K562 (cell line): ENCODE measurements around the gene SLC26A1. TPM values are rescaled to one million over a fixed set of nuclear protein-coding genes. Genes with fewer than 3 reads are reported as not detected.

Experiments
- BCOR ChIP-seq: fragments of 450-650 bp; IDR thresholded peaks from 2 replicates; pipeline ENCODE4 v1.6.1; 2016
- KAT7 ChIP-seq: sonication (generic); formaldehyde crosslinking; IDR thresholded peaks from 2 replicates; pipeline ENCODE4 v1.8.0; 2022; ENCODE audit warnings: missing genetic modification reagents, mild to moderate bottlenecking, borderline replicate concordance
- MTA3 ChIP-seq: fragments of 450-650 bp; formaldehyde crosslinking; IDR thresholded peaks from 2 replicates; pipeline ENCODE4 v1.6.1; 2017; ENCODE audit warnings: mild to moderate bottlenecking, borderline replicate concordance
- NRF1 ChIP-seq, 2 experiments: fragments of 450-650 bp; IDR thresholded peaks in 1 of 2; conservative IDR thresholded peaks in 1 of 2; 2 replicates each; pipeline ENCODE4 v1.6.1; 2014; ENCODE audit warnings: mild to moderate bottlenecking in 2 of 2
- ZFP36 ChIP-seq: fragments of 150-350 bp; IDR thresholded peaks from 2 replicates; pipeline ENCODE4 v1.6.1; 2018; ENCODE audit warnings: low read length, low read depth; ENCODE audit not compliant: partially characterized antibody
- ZNF316 ChIP-seq: fragments of 450-650 bp; IDR thresholded peaks from 2 replicates; pipeline ENCODE4 v1.6.1; 2016
- ZNF408 ChIP-seq: fragments of 250-450 bp; sonication (Bioruptor Pico); IDR thresholded peaks from 2 replicates; pipeline ENCODE4 v1.4.0; 2020; ENCODE audit warnings: low read depth, mild to moderate bottlenecking, moderate library complexity
- ZNF717 ChIP-seq: fragments of 250-450 bp; sonication (Bioruptor Pico); IDR thresholded peaks from 2 replicates; pipeline ENCODE4 v1.5.0; 2021
- polyA plus RNA-seq, 8 experiments: library from polyadenylated mRNA; depleted of rRNA in 4 of 8; stranded (reverse) in 5 of 8; unstranded in 3 of 8; fragments of >200 nt; fragmentation: Nextera tagmentation in 2 of 8; fragmentation: Illumina TruSeq in 1 of 8; extraction: Ambion mirVana in 2 of 8; extraction: Trizol in 1 of 8; gene quantifications; 2 replicates each; pipeline versions ENCODE4 v1.2.1 to v1.2.3, GENCODE V29; 2011 to 2014; ENCODE audit warnings: inconsistent platforms in 1 of 8, missing spikeins in 1 of 8
- total RNA-seq, 7 experiments: library from RNA; depleted of rRNA in 6 of 7; stranded (reverse); fragments of >200 nt in 6 of 7; fragmentation: Illumina TruSeq in 2 of 7; extraction: Trizol in 2 of 7; gene quantifications; 2 replicates each; pipeline versions ENCODE4 v1.2.1 to v1.2.3, GENCODE V29; 2011 to 2021; ENCODE audit warnings: low replicate concordance in 1 of 7
- TF ChIP-seq, protein P1 (sequence below): IDR thresholded peaks from 2 replicates; pipeline ENCODE4 v1.6.1; 2011; ENCODE audit warnings: borderline replicate concordance, low read depth, mild to moderate bottlenecking, moderate library complexity, low read length; ENCODE audit not compliant: insufficient read depth, poor library complexity, severe bottlenecking
- TF ChIP-seq, protein P2 (sequence below): fragments of 200-600 bp; sonication (generic); IDR thresholded peaks from one replicate; pipeline ENCODE4 v1.6.1; 2012; ENCODE audit warnings: mild to moderate bottlenecking, low read depth, low read length, inconsistent platforms
- TF ChIP-seq, protein P3 (sequence below), 2 experiments: IDR thresholded peaks in 1 of 2; conservative IDR thresholded peaks in 1 of 2; 2 replicates each; pipeline ENCODE4 v1.6.1; 2016; ENCODE audit warnings: low read depth in 2 of 2, mild to moderate bottlenecking in 1 of 2, missing compliant biosample characterization in 1 of 2, missing genetic modification characterization in 1 of 2, moderate library complexity in 1 of 2

The SLC26A1 gene
- total and polyA plus RNA-seq, 9 of the 15 experiments (the other 6 are each of a cell fraction or from before 2014, with no cell fraction given), result 0.11 to 4.2 (median 0.95) TPM

DNA sequence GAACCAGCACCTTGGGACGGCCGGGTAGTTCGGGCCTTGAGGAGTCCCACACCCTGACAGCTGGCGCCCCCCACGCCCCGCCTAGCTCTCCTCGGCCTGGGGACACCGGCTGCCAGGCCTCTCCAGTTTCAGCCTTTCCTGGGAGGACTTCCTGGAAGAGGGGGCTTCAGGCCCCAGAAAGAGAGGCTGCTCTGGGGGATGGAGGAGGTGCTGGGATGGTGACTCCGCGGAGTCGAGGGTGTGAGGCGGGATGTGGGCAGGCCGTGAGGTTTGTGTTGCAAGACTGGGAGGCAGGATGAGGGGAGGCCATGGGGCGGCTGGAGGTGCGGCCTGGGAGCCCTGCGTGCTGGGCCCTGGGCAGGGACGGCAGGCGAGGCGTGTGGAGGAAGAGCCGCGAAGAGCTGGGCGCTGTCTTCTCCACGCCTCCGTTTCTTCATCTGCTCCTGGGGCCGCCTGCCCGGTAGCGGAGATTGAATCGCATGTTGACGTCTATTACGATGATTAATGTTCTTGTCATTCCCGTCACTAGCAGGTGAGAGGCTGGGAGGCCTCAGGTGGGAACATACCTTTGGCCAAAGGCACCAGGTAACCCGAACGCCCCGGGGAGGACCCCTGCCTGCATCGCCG, 17.3 kb upstream of the SLC26A1 start (continued):
- TF ChIP-seq, protein P1, sequence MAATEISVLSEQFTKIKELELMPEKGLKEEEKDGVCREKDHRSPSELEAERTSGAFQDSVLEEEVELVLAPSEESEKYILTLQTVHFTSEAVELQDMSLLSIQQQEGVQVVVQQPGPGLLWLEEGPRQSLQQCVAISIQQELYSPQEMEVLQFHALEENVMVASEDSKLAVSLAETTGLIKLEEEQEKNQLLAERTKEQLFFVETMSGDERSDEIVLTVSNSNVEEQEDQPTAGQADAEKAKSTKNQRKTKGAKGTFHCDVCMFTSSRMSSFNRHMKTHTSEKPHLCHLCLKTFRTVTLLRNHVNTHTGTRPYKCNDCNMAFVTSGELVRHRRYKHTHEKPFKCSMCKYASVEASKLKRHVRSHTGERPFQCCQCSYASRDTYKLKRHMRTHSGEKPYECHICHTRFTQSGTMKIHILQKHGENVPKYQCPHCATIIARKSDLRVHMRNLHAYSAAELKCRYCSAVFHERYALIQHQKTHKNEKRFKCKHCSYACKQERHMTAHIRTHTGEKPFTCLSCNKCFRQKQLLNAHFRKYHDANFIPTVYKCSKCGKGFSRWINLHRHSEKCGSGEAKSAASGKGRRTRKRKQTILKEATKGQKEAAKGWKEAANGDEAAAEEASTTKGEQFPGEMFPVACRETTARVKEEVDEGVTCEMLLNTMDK, result no peak
- peak; percentile 87 for TF ChIP-seq BCOR
- no peak for TF ChIP-seq ZNF408 (CRISPR knock-in tag)
- TF ChIP-seq ZFP36, result peak; percentile 96
- TF ChIP-seq ZNF717 (CRISPR knock-in tag), result no peak
- 0 out of 2 replicates have a peak, but pooled peaks have one; percentile 29 for TF ChIP-seq MTA3
- no peak for TF ChIP-seq KAT7 (CRISPR knock-in tag)
- TF ChIP-seq, protein P2, sequence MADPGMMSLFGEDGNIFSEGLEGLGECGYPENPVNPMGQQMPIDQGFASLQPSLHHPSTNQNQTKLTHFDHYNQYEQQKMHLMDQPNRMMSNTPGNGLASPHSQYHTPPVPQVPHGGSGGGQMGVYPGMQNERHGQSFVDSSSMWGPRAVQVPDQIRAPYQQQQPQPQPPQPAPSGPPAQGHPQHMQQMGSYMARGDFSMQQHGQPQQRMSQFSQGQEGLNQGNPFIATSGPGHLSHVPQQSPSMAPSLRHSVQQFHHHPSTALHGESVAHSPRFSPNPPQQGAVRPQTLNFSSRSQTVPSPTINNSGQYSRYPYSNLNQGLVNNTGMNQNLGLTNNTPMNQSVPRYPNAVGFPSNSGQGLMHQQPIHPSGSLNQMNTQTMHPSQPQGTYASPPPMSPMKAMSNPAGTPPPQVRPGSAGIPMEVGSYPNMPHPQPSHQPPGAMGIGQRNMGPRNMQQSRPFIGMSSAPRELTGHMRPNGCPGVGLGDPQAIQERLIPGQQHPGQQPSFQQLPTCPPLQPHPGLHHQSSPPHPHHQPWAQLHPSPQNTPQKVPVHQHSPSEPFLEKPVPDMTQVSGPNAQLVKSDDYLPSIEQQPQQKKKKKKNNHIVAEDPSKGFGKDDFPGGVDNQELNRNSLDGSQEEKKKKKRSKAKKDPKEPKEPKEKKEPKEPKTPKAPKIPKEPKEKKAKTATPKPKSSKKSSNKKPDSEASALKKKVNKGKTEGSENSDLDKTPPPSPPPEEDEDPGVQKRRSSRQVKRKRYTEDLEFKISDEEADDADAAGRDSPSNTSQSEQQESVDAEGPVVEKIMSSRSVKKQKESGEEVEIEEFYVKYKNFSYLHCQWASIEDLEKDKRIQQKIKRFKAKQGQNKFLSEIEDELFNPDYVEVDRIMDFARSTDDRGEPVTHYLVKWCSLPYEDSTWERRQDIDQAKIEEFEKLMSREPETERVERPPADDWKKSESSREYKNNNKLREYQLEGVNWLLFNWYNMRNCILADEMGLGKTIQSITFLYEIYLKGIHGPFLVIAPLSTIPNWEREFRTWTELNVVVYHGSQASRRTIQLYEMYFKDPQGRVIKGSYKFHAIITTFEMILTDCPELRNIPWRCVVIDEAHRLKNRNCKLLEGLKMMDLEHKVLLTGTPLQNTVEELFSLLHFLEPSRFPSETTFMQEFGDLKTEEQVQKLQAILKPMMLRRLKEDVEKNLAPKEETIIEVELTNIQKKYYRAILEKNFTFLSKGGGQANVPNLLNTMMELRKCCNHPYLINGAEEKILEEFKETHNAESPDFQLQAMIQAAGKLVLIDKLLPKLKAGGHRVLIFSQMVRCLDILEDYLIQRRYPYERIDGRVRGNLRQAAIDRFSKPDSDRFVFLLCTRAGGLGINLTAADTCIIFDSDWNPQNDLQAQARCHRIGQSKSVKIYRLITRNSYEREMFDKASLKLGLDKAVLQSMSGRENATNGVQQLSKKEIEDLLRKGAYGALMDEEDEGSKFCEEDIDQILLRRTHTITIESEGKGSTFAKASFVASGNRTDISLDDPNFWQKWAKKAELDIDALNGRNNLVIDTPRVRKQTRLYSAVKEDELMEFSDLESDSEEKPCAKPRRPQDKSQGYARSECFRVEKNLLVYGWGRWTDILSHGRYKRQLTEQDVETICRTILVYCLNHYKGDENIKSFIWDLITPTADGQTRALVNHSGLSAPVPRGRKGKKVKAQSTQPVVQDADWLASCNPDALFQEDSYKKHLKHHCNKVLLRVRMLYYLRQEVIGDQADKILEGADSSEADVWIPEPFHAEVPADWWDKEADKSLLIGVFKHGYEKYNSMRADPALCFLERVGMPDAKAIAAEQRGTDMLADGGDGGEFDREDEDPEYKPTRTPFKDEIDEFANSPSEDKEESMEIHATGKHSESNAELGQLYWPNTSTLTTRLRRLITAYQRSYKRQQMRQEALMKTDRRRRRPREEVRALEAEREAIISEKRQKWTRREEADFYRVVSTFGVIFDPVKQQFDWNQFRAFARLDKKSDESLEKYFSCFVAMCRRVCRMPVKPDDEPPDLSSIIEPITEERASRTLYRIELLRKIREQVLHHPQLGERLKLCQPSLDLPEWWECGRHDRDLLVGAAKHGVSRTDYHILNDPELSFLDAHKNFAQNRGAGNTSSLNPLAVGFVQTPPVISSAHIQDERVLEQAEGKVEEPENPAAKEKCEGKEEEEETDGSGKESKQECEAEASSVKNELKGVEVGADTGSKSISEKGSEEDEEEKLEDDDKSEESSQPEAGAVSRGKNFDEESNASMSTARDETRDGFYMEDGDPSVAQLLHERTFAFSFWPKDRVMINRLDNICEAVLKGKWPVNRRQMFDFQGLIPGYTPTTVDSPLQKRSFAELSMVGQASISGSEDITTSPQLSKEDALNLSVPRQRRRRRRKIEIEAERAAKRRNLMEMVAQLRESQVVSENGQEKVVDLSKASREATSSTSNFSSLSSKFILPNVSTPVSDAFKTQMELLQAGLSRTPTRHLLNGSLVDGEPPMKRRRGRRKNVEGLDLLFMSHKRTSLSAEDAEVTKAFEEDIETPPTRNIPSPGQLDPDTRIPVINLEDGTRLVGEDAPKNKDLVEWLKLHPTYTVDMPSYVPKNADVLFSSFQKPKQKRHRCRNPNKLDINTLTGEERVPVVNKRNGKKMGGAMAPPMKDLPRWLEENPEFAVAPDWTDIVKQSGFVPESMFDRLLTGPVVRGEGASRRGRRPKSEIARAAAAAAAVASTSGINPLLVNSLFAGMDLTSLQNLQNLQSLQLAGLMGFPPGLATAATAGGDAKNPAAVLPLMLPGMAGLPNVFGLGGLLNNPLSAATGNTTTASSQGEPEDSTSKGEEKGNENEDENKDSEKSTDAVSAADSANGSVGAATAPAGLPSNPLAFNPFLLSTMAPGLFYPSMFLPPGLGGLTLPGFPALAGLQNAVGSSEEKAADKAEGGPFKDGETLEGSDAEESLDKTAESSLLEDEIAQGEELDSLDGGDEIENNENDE, result no peak
- peak in 1 of 2 experiments; percentile 11; a peak in 2 of 4 replicates for TF ChIP-seq NRF1 (conservative IDR thresholded peaks at IDR 0.05 in 1 of 2, IDR thresholded peaks at IDR 0.05 in 1 of 2)
- peak; percentile 39 for TF ChIP-seq ZNF316
- TF ChIP-seq, protein P3, sequence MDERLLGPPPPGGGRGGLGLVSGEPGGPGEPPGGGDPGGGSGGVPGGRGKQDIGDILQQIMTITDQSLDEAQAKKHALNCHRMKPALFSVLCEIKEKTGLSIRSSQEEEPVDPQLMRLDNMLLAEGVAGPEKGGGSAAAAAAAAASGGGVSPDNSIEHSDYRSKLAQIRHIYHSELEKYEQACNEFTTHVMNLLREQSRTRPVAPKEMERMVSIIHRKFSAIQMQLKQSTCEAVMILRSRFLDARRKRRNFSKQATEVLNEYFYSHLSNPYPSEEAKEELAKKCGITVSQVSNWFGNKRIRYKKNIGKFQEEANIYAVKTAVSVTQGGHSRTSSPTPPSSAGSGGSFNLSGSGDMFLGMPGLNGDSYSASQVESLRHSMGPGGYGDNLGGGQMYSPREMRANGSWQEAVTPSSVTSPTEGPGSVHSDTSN (CRISPR knock-in tag; IDR thresholded peaks at IDR 0.05; ENCODE audit: low read depth), result 0 out of 2 replicates have a peak, but pooled peaks have one; percentile 33
- TF ChIP-seq, protein P3 (tag; conservative IDR thresholded peaks at IDR 0.05; ENCODE audit: low read depth), result peak; percentile 65
